Measurements from ENCODE around the gene ODF4.
"Not testable (repeated sequence)": the region's sequence is repeated elsewhere in the genome, so short reads cannot be mapped to it uniquely, and the experiment has no call there.

ODF4 gene

DNA sequence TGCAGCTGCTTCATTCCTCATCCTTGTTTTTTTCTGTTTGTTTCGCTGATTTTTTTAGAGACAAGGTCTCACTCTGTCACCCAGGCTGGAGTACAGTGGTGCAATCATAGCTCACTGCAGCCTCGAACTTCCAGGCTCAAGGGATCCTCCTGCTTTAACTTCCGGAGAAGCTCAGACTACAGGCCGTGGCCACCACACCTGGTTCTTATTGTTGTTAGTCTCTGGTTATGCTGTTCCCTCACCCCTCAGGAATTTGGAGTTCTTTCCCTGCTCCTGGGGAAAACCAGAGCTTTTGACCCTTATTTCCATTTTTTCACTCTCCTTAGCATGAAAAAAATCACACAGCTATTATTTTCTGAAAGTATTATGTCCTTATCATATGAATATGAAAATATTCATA lies 1.8 kb downstream of the ODF4 start:
- no peak overlapping the region for H3K4me3 ChIP-seq (ENCODE audit: low read length)
- no peak for TF ChIP-seq ZNF274 (IDR thresholded peaks at IDR 0.05; ENCODE audit: low read depth, low read length)

- no peak for TF ChIP-seq ZNF274 (IDR thresholded peaks at IDR 0.05; ENCODE audit: low read depth, low read length)
These were observed 5.5 kb downstream of the ODF4 start for GRCh38 chr17:8345052-8345690.

DNA sequence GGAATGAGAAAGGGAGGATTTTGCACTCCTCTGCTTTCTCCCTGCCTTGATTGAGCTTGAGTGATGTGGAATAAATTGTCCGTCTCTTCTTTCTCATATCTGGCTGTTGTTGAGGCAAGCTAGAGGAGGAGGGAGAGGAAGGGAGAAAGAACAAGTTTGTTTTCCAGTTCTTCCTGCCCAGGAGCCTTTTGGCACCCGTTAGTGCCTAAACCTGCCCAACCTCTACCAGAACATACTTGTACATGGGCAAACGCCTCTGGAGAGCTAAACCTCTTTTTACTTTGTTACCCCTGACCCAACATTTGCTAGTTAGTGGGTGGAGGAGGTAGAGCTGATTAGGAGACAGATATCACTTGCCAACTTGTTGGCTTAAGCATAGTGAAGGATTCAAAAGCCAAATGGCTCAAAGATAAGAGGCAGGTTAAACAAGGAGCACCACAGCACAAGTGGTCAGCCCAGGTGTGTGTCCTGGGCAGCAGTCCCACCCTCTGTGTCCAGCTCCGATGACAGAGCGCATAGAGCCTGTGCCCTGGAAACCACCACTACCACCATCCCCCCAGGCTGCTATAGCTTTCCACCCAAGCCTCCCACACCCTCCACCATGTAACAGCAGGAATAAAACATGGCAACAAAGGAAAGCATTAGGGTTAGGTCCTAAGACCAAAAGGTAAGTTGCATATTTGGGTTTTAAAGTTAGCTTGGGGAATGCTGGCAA lies 6.5 kb downstream of the ODF4 start:
- no peak overlapping the region for H3K4me3 ChIP-seq (ENCODE audit: low read length)

More at GRCh38 chr17:8345052-8345690, 5.5 kb downstream of the ODF4 start:
- no peak overlapping the region for H3K4me3 ChIP-seq (ENCODE audit: low read length)

GRCh38 chr17:8347001-8347400 lies 7.4 kb downstream of the ODF4 start:
- not testable (repeated sequence) for H3K4me3 ChIP-seq (ENCODE audit: low read length)

More for the DNA sequence above, 6.5 kb downstream of the ODF4 start:
- TF ChIP-seq ZNF274 (IDR thresholded peaks at IDR 0.05; ENCODE audit: low read depth, low read length) = no peak

DNA sequence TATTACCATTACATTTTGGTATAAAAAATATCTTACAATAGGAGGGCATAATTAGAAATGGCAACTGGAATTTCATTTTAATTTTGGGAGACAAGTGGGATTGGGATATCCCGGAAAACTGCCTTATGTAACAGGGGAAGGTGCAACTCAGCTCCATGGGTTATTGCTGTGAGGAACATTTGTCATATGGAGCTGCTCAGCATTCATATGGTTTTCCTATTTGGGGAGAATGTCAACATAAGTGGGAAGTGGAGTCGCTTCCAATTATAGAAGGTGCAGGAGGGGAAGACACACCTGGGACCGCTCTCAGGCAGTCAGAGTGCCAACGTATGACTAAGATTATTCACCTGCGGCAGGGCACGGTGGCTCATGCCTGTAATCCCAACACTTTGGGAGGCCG lies 10.7 kb downstream of the ODF4 start:
- H3K4me3 ChIP-seq (ENCODE audit: low read length) = no peak overlapping the region
- TF ChIP-seq ZNF274 (IDR thresholded peaks at IDR 0.05; ENCODE audit: low read depth, low read length) = no peak

DNA sequence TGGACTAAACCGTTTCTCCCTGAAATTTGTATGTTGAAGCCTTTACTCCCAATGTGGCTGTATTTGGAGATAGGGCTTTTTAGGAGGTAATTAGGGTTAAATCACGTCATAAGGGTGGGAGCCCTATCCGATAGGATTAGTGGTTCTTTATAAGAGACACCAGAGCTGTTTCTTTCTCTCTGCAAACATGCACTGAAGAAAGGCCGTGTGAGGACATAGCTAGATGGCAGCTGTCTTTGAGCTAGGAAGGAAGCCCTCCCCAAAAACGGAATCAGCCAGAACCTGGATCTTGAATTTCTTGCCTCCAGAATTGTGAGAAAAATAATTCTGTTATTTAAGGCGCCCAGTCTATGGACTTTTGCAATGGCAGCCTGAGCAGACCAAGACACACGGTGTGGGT lies 14.1 kb downstream of the ODF4 start:
- TF ChIP-seq ZNF274 (IDR thresholded peaks at IDR 0.05; ENCODE audit: low read depth, low read length) = no peak
- no peak overlapping the region for H3K4me3 ChIP-seq (ENCODE audit: low read length)

GRCh38 chr17:8354236-8354635 lies 14.6 kb downstream of the ODF4 start:
- TF ChIP-seq ZNF274 (IDR thresholded peaks at IDR 0.05; ENCODE audit: low read depth, low read length) = no peak
- no peak overlapping the region for H3K4me3 ChIP-seq (ENCODE audit: low read length)

- no peak for TF ChIP-seq ZNF274 (IDR thresholded peaks at IDR 0.05; ENCODE audit: low read depth, low read length)
- no peak overlapping the region for H3K4me3 ChIP-seq (ENCODE audit: low read length)
These were observed 18.3 kb downstream of the ODF4 start for GRCh38 chr17:8357910-8358309.

DNA sequence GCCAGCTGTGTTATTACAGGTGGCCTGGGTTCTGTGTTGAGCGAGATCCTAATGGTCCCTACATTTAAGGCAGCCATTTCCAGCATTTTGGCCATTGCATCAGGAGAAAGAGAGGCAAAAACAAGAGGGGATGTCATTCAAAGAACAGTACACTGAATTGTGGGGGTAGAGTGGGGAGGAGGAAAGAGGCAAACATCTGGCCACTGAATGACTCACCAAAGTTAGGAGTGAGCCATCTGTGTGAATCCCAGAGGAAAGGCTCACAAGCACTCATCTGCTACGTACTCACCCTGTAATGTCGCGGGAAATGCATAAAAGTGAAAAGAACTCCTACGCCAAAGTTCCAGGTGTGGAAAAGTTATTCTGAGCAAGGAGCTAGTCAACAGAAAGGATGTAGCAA lies 20.1 kb downstream of the ODF4 start:
- no peak for TF ChIP-seq ZNF274 (IDR thresholded peaks at IDR 0.05; ENCODE audit: low read depth, low read length)

GRCh38 chr17:8360260-8360659 lies 20.6 kb downstream of the ODF4 start:
- TF ChIP-seq ZNF274 (IDR thresholded peaks at IDR 0.05; ENCODE audit: low read depth, low read length) = no peak

More for the DNA sequence above, 20.1 kb downstream of the ODF4 start:
- no peak overlapping the region for H3K4me3 ChIP-seq (ENCODE audit: low read length)

GRCh38 chr17:8360751-8361150 lies 21.1 kb downstream of the ODF4 start:
- H3K4me3 ChIP-seq (ENCODE audit: low read length) = no peak overlapping the region
- TF ChIP-seq ZNF274 (IDR thresholded peaks at IDR 0.05; ENCODE audit: low read depth, low read length) = no peak

More at GRCh38 chr17:8360260-8360659, 20.6 kb downstream of the ODF4 start:
- no peak overlapping the region for H3K4me3 ChIP-seq (ENCODE audit: low read length)

DNA sequence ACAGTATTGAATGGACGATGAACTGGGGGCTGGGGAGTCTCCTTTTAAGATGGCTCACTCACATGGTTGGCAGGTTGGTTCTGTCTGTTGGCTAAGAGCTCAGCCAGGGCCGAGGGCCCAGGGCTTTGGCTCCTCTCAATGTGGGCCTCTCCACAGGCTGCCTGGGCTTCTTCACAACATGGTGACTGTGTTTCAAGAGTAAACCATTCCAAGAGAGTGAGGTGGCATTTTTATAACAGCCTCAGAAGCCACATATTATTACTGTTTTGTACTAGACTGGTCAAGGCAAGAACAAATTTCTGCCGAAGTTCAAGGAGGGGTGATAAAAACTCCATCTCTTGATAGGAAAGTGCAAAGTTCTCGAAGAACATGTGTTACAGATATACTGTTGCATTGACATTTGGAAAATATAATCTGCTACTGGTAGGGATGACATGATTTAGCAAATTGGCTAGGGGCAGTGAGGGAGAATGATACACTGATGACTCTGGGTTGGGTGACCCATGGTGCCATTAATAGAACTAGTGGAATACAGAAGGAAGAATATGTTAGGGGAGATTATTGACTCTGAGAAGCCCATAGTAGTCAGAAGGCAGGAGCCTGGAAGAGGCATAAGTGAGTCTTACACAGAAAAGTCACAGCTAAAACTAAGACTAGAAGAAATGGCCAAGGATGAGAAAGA lies 23.2 kb downstream of the ODF4 start:
- no peak for TF ChIP-seq ZNF274 (IDR thresholded peaks at IDR 0.05; ENCODE audit: low read depth, low read length)
- no peak overlapping the region for H3K4me3 ChIP-seq (ENCODE audit: low read length)

- TF ChIP-seq ZNF274 (IDR thresholded peaks at IDR 0.05; ENCODE audit: low read depth, low read length) = no peak
- H3K4me3 ChIP-seq (ENCODE audit: low read length) = no peak overlapping the region
These were observed 25.5 kb downstream of the ODF4 start for GRCh38 chr17:8365143-8365542.

- TF ChIP-seq ZNF274 (IDR thresholded peaks at IDR 0.05; ENCODE audit: low read depth, low read length) = no peak
- no peak overlapping the region for H3K4me3 ChIP-seq (ENCODE audit: low read length)
These were observed 26.6 kb downstream of the ODF4 start for GRCh38 chr17:8366231-8366630.

GRCh38 chr17:8368193-8368592 lies 28.6 kb downstream of the ODF4 start:
- H3K4me3 ChIP-seq (ENCODE audit: low read length) = no peak overlapping the region
- TF ChIP-seq ZNF274 (IDR thresholded peaks at IDR 0.05; ENCODE audit: low read depth, low read length) = no peak

All from GM08714 (cell line).